Nephron (organoid): ENCODE results near the gene SHISA5.

Experiments used
- H3K27ac Mint-ChIP-seq, 3 experiments: 2 replicates each; pipeline ENCODE4 v1.8.0; 2020; ENCODE audit warnings: mixed read lengths in 3 of 3, mild to moderate bottlenecking in 2 of 3, moderate library complexity in 1 of 3
- H3K27me3 Mint-ChIP-seq: 2 replicates; pipeline ENCODE4 v1.8.0; 2021; ENCODE audit warnings: low read depth, mild to moderate bottlenecking, moderate library complexity, mixed read lengths
- H3K36me3 Mint-ChIP-seq: 2 replicates; pipeline ENCODE4 v1.8.0; 2020; ENCODE audit warnings: low read depth, mixed read lengths
- H3K4me1 Mint-ChIP-seq: 2 replicates; pipeline ENCODE4 v1.8.0; 2020; ENCODE audit warnings: mixed read lengths
- H3K4me3 Mint-ChIP-seq, 3 experiments: 2 replicates each; pipeline ENCODE4 v1.8.0; 2020; ENCODE audit warnings: mild to moderate bottlenecking in 3 of 3, mixed read lengths in 3 of 3, moderate library complexity in 2 of 3
- H3K9me3 Mint-ChIP-seq: 2 replicates; pipeline ENCODE4 v1.8.0; 2020; ENCODE audit warnings: mixed read lengths
- TF ChIP-seq, protein P1 (sequence below), 3 experiments: fragments of 200-600 bp; sonication (generic); IDR thresholded peaks; one replicate each; pipeline ENCODE4 v1.5.0; 2021; ENCODE audit warnings: antibody characterized with exemption in 3 of 3; ENCODE audit not compliant: unreplicated experiment in 3 of 3

SHISA5 gene

DNA sequence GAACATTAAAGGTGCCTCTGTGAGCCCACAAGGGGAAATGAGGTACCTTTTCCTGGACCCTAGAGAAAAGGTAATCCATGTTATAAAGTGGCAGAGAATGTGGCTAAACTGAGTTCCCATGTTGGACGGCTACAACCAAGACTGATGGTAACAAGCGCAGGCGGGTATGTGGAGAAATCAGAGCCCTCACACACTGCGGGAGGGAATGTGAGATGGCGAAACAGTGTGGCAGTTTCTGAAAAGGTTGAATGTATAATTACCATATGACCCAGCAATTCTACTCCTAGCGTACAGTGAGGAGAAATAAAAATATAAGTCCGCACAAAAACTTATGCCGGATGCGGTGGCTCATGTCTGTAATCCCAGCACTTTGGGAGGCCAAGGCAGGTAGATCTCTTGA is 24.1 kb upstream of the SHISA5 start:
- H3K27ac Mint-ChIP-seq: no peak overlapping the region
- no peak overlapping the region for H3K4me3 Mint-ChIP-seq
- no peaks in the 10 kb centered on the region for H3K4me1 Mint-ChIP-seq
- no peaks in the 10 kb centered on the region for H3K27me3 Mint-ChIP-seq
- H3K9me3 Mint-ChIP-seq: no peaks in the 10 kb centered on the region
- H3K36me3 Mint-ChIP-seq: peaks cover 31% of the 10 kb centered on the region
- TF ChIP-seq, protein P1, sequence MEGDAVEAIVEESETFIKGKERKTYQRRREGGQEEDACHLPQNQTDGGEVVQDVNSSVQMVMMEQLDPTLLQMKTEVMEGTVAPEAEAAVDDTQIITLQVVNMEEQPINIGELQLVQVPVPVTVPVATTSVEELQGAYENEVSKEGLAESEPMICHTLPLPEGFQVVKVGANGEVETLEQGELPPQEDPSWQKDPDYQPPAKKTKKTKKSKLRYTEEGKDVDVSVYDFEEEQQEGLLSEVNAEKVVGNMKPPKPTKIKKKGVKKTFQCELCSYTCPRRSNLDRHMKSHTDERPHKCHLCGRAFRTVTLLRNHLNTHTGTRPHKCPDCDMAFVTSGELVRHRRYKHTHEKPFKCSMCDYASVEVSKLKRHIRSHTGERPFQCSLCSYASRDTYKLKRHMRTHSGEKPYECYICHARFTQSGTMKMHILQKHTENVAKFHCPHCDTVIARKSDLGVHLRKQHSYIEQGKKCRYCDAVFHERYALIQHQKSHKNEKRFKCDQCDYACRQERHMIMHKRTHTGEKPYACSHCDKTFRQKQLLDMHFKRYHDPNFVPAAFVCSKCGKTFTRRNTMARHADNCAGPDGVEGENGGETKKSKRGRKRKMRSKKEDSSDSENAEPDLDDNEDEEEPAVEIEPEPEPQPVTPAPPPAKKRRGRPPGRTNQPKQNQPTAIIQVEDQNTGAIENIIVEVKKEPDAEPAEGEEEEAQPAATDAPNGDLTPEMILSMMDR (IDR thresholded peaks at IDR 0.05; ENCODE audit: unreplicated experiment in 3 of 3): no peak

DNA sequence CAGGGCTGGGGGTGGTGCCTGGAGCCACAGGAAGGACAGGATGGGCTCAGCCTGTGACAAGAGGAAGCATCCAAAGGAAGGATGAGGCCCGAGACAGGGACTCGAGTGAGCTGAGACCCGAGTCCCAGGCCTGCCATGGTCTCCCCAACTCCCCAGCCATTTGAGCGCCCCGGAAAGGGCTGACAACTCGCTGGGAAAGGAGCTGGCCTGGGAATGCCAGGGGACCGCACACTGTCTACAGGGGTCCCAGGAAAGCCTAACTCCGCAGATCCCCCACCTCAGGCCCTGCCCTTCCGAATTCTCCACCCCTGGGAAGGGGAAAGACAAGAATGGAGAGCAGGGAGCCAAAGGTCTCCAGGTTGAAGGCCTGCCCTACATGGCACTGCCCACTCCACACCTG is 21.0 kb upstream of the SHISA5 start:
- H3K4me3 Mint-ChIP-seq: no peak overlapping the region
- TF ChIP-seq, protein P1 (IDR thresholded peaks at IDR 0.05; ENCODE audit: unreplicated experiment in 3 of 3): no peak
- H3K27me3 Mint-ChIP-seq: no peaks in the 10 kb centered on the region
- H3K36me3 Mint-ChIP-seq: peaks cover 25% of the 10 kb centered on the region
- no peaks in the 10 kb centered on the region for H3K4me1 Mint-ChIP-seq
- H3K9me3 Mint-ChIP-seq: no peaks in the 10 kb centered on the region
- H3K27ac Mint-ChIP-seq: no peak overlapping the region

DNA sequence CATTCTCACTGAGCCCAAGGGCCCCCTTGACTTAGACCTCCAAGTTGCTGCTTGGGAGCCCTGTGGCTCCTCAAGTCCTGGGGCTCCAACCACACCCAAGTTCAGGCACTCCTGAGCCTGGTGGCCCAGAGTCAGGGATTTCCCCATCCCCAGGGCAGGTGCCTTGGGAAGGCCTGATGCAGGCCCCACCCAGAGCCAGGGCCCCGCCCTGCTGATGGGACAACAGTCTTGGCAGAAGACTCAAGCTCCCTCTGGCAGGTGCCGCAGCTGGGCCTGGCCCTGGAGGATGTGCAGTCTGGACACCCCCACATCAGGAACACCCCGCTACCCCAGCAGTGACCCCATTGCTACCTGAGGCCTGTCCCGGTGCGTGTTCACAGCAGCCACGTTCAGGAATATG is 17.7 kb upstream of the SHISA5 start:
- no peak overlapping the region for H3K4me3 Mint-ChIP-seq
- H3K27me3 Mint-ChIP-seq: no peaks in the 10 kb centered on the region
- no peaks in the 10 kb centered on the region for H3K4me1 Mint-ChIP-seq
- no peak overlapping the region for H3K27ac Mint-ChIP-seq
- TF ChIP-seq, protein P1 (IDR thresholded peaks at IDR 0.05; ENCODE audit: unreplicated experiment in 3 of 3): no peak
- H3K9me3 Mint-ChIP-seq: no peaks in the 10 kb centered on the region
- H3K36me3 Mint-ChIP-seq: peaks cover 7% of the 10 kb centered on the region

DNA sequence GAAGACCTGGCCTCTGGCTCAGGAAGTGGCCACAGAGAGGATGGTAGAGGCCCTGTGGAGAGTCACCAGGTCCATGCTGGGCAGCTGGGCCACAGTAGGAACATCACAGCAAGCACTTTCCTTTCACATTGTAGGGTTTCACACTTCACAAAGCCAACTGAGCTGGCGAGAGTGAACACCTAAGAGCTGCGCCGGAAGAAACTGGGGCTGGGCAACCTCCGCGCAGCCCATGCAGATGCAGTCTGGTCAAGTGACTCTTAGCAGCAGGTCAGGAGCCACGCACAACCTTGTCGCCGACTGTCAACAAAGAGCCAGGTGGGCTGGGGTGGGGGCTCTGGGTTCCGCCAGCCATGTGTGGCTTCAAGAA is 15.3 kb upstream of the SHISA5 start:
- no peak overlapping the region for H3K27ac Mint-ChIP-seq
- H3K4me1 Mint-ChIP-seq: no peaks in the 10 kb centered on the region
- H3K4me3 Mint-ChIP-seq: no peak overlapping the region

DNA sequence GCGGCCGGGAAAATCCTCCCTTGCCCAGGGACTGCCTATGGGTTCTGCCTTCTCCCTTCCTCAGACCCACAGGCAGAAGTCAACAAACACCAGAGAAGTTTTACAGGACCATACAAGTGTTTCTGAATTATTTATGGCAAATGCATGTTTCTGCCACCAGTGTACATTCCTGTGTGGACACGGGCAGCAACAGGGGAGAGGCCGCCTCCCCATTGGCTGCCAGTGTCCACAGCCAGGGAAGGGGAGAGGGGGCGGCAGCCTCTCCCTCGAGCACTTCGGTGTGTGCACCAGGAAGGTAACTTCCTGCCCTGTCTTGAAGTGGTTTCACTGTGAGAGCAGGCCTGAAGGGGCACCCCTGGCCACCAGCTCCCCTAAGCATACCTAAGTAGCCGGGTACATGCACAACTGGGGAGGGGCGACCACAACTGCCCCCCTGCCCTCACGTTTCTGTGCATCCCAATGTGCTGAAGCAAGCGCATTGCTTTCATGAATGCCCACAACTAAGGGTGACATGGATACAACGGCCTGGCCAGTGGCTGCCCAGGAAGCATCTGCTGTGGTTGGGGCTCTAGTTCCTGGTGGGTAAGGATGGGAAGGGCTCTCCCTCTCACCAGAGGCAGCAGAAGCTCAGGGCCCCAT is 14.8 kb upstream of the SHISA5 start:
- no peaks in the 10 kb centered on the region for H3K9me3 Mint-ChIP-seq
- H3K4me3 Mint-ChIP-seq: no peak overlapping the region
- no peak overlapping the region for H3K27ac Mint-ChIP-seq
- H3K27me3 Mint-ChIP-seq: no peaks in the 10 kb centered on the region
- H3K36me3 Mint-ChIP-seq: no peaks in the 10 kb centered on the region
- TF ChIP-seq, protein P1 (IDR thresholded peaks at IDR 0.05; ENCODE audit: unreplicated experiment in 3 of 3): no peak
- H3K4me1 Mint-ChIP-seq: no peaks in the 10 kb centered on the region

More for the DNA sequence above, 15.3 kb upstream of the SHISA5 start:
- no peaks in the 10 kb centered on the region for H3K27me3 Mint-ChIP-seq
- peaks cover 2% of the 10 kb centered on the region for H3K36me3 Mint-ChIP-seq
- TF ChIP-seq, protein P1 (IDR thresholded peaks at IDR 0.05; ENCODE audit: unreplicated experiment in 3 of 3): no peak
- no peaks in the 10 kb centered on the region for H3K9me3 Mint-ChIP-seq

DNA sequence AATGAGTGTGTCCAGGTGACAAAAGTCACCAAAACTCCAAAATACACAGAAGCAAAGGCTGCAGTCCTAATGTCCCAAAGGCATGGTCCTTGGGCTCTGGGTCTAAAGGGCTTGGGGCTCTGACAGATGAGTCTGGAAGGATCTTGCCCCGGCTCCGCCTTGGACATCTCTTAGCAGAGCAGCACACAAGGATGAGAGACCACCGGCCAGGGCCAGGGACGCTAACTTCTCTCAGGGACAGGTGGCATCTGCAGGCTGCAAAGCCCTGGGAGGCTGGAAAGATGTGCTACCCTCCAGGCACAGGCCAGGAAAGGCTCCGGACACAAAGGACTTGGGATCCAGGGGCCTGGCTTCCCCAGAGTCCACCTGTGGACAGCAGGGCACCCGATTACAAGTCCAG is 14.1 kb upstream of the SHISA5 start:
- no peaks in the 10 kb centered on the region for H3K9me3 Mint-ChIP-seq
- H3K4me1 Mint-ChIP-seq: no peaks in the 10 kb centered on the region

More for the DNA sequence above, 14.1 kb upstream of the SHISA5 start:
- H3K27me3 Mint-ChIP-seq: no peaks in the 10 kb centered on the region
- TF ChIP-seq, protein P1 (IDR thresholded peaks at IDR 0.05; ENCODE audit: unreplicated experiment in 3 of 3): no peak
- H3K27ac Mint-ChIP-seq: no peak overlapping the region
- H3K36me3 Mint-ChIP-seq: no peaks in the 10 kb centered on the region
- H3K4me3 Mint-ChIP-seq: no peak overlapping the region
